Peyer's patch (tissue), 4 donors: ENCODE measurements around the gene CNTN5. TPM values are rescaled to one million over a fixed set of nuclear protein-coding genes. Genes with fewer than 3 reads are reported as not detected.

Experiments
- DNase-seq, 3 donors: peaks; one replicate each; pipeline ENCODE4 v3.0.0-alpha.2; 2017 to 2019
- H3K27ac ChIP-seq, 4 donors: fragments of 200-600 bp; sonication (generic); one replicate each; pipeline ENCODE4 v1.5.1; 2016 to 2019
- H3K27me3 ChIP-seq, 2 donors: fragments of 200-600 bp; sonication (generic); one replicate each; pipeline ENCODE4 v1.5.1; 2019
- H3K36me3 ChIP-seq, 3 donors: fragments of 200-600 bp; sonication (generic); one replicate each; pipeline ENCODE4 v1.5.1; 2016 to 2019
- H3K4me1 ChIP-seq, 4 donors: fragments of 200-600 bp; sonication (generic); one replicate each; pipeline ENCODE4 v1.5.1; 2016 to 2019
- H3K4me3 ChIP-seq, 4 donors: fragments of 200-600 bp; sonication (generic); 1 replicate in 3 of 4; 2 replicates in 1 of 4; pipeline ENCODE4 v1.5.1; 2016 to 2019; ENCODE audit warnings: mild to moderate bottlenecking in 1 of 4
- H3K9me3 ChIP-seq, 4 donors: fragments of 200-600 bp; sonication (generic); one replicate each; pipeline ENCODE4 v1.5.1; 2016 to 2019; ENCODE audit warnings: mild to moderate bottlenecking in 1 of 4
- POLR2A ChIP-seq, 2 donors: fragments of 450-650 bp; IDR thresholded peaks; one replicate each; pipeline ENCODE4 v1.5.1; 2017; ENCODE audit warnings: antibody characterized with exemption in 2 of 2, mild to moderate bottlenecking in 2 of 2, moderate library complexity in 2 of 2
- total RNA-seq, 4 donors: library from RNA; depleted of rRNA; stranded (reverse); fragments of >200 nt; gene quantifications; one replicate each; pipeline ENCODE4 v1.1.0, GENCODE V29; 2016
- TF ChIP-seq, protein P1 (sequence below), 6 experiments: fragments of 450-650 bp in 4 of 6; fragments of 200-600 bp in 2 of 6; sonication (generic) in 1 of 6; IDR thresholded peaks; one replicate each; pipeline ENCODE4 v1.5.1; 2017 to 2019; ENCODE audit warnings: antibody characterized with exemption in 6 of 6, mild to moderate bottlenecking in 3 of 6, moderate library complexity in 1 of 6

The CNTN5 gene
- total RNA-seq, 4 donors from 2014 or later, result not detected

DNA sequence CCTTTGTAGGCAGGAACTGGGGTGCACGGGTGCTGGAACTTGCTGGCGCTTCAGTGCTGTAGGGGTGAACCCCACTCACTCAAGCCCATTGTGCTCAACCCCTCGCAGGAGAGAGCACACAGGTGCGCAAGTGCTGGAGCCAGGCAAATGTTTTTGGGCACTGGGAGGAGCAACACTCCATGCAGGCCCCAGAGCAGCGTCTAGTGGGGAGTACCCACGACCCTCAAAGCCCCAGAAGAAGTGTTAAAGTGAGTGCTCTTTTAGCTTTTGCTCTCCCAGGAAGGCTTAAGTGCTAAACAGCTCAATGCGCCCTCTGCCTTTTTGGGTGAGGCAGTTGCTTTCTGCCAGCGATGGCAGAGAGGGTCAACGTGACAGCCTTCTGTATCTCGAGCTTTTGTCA lies 1384.2 kb downstream of the CNTN5 start:
- no peak for TF ChIP-seq POLR2A (IDR thresholded peaks at IDR 0.05)
- TF ChIP-seq, protein P1, sequence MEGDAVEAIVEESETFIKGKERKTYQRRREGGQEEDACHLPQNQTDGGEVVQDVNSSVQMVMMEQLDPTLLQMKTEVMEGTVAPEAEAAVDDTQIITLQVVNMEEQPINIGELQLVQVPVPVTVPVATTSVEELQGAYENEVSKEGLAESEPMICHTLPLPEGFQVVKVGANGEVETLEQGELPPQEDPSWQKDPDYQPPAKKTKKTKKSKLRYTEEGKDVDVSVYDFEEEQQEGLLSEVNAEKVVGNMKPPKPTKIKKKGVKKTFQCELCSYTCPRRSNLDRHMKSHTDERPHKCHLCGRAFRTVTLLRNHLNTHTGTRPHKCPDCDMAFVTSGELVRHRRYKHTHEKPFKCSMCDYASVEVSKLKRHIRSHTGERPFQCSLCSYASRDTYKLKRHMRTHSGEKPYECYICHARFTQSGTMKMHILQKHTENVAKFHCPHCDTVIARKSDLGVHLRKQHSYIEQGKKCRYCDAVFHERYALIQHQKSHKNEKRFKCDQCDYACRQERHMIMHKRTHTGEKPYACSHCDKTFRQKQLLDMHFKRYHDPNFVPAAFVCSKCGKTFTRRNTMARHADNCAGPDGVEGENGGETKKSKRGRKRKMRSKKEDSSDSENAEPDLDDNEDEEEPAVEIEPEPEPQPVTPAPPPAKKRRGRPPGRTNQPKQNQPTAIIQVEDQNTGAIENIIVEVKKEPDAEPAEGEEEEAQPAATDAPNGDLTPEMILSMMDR (IDR thresholded peaks at IDR 0.05), result no peak
- H3K9me3 ChIP-seq, result no peaks in the 10 kb centered on the region
- DNase-seq, result no peak
- no peak overlapping the region for H3K27ac ChIP-seq
- no peaks in the 10 kb centered on the region for H3K4me1 ChIP-seq
- H3K4me3 ChIP-seq, result no peak overlapping the region
- H3K36me3 ChIP-seq, result no peaks in the 10 kb centered on the region
- no peaks in the 10 kb centered on the region for H3K27me3 ChIP-seq
